ENCODE data around the gene CALML5. TPM values are rescaled to one million over a fixed set of nuclear protein-coding genes. Genes with fewer than 3 reads are reported as not detected.

CALML5 gene
- total RNA-seq: not detected

- no peaks in the 10 kb centered on the region for H3K9me3 Mint-ChIP-seq
These were observed at the start of gene CALML5 for GRCh38 chr10:5499493-5500140. TSS of gene CALML5 (minus strand) at chr10:5499570. CDS start at chr10:5499438, 132 bp downstream.

GRCh38 chr10:5547931-5548660 lies 48.7 kb upstream of the CALML5 start:
- ChIA-PET CTCF (interaction anchor here (0.9 to 2.2 kb wide), 8 partner anchors 9 to 106 kb away, joined by 3 to 9 read pairs (median 5); no protein-coding TSS in a partner anchor), POLR2A (no interaction called here)
- no peak for DNase-seq
- H3K27ac Mint-ChIP-seq: no peak overlapping the region
- H3K27me3 Mint-ChIP-seq: peaks cover 5% of the 10 kb centered on the region
- no peak overlapping the region for H3K4me3 Mint-ChIP-seq
- peaks cover 32% of the 10 kb centered on the region for H3K4me1 Mint-ChIP-seq
- no peaks in the 10 kb centered on the region for H3K36me3 Mint-ChIP-seq (ENCODE audit: low read depth)
- peaks cover 4% of the 10 kb centered on the region for H3K9me3 Mint-ChIP-seq

More at GRCh38 chr10:5499493-5500140, at the start of gene CALML5:
- ChIA-PET POLR2A (no interaction called here), CTCF (interaction anchor here (2.1 kb wide), 1 partner anchor 9 kb away, joined by 6 read pairs; no protein-coding TSS in a partner anchor)
- Mint-ChIP-seq H3K4me1 (no peaks in the 10 kb centered on the region), H3K27ac (no peak within 1 kb of the TSS), H3K4me3 (no peak within 1 kb of the TSS), H3K27me3 (peaks cover 9% of the 10 kb centered on the region), H3K36me3 (ENCODE audit: low read depth) (no peaks in the 10 kb centered on the region)
- DNase-seq: no peak

GRCh38 chr10:5547681-5547930 lies 48.2 kb upstream of the CALML5 start:
- POLR2A ChIA-PET: no interaction called here
- peaks cover 7% of the 10 kb centered on the region for H3K9me3 Mint-ChIP-seq
- CTCF ChIA-PET: interaction anchor here (1.5 to 1.7 kb wide), 2 partner anchors 8 to 12 kb away, joined by 5 to 6 read pairs; no protein-coding TSS in a partner anchor
- DNase-seq: no peak
- peaks cover 9% of the 10 kb centered on the region for H3K27me3 Mint-ChIP-seq
- no peak overlapping the region for H3K27ac Mint-ChIP-seq
- no peak overlapping the region for H3K4me3 Mint-ChIP-seq
- peaks cover 2% of the 10 kb centered on the region for H3K36me3 Mint-ChIP-seq (ENCODE audit: low read depth)
- peaks cover 27% of the 10 kb centered on the region for H3K4me1 Mint-ChIP-seq

GRCh38 chr10:5546891-5547680 lies 47.7 kb upstream of the CALML5 start:
- CTCF ChIA-PET: no interaction called here
- no peak for DNase-seq
- H3K9me3 Mint-ChIP-seq: peaks cover 7% of the 10 kb centered on the region
- peaks cover 9% of the 10 kb centered on the region for H3K27me3 Mint-ChIP-seq
- peaks cover 21% of the 10 kb centered on the region for H3K4me1 Mint-ChIP-seq
- POLR2A ChIA-PET: no interaction called here
- no peak overlapping the region for H3K4me3 Mint-ChIP-seq
- no peak overlapping the region for H3K27ac Mint-ChIP-seq
- peaks cover 4% of the 10 kb centered on the region for H3K36me3 Mint-ChIP-seq (ENCODE audit: low read depth)

- no peak overlapping the region for H3K4me3 Mint-ChIP-seq
- peaks cover 14% of the 10 kb centered on the region for H3K9me3 Mint-ChIP-seq
- peaks cover 11% of the 10 kb centered on the region for H3K27me3 Mint-ChIP-seq
- peaks cover 11% of the 10 kb centered on the region for H3K4me1 Mint-ChIP-seq
- peaks cover 6% of the 10 kb centered on the region for H3K36me3 Mint-ChIP-seq (ENCODE audit: low read depth)
- DNase-seq: no peak
- POLR2A ChIA-PET: no interaction called here
- CTCF ChIA-PET: no interaction called here
- H3K27ac Mint-ChIP-seq: no peak overlapping the region
These were observed 46.7 kb upstream of the CALML5 start for GRCh38 chr10:5545778-5546710.

GRCh38 chr10:5545426-5545777 lies 46.0 kb upstream of the CALML5 start:
- H3K4me3 Mint-ChIP-seq: no peak overlapping the region
- peaks cover 11% of the 10 kb centered on the region for H3K27me3 Mint-ChIP-seq
- peaks cover 9% of the 10 kb centered on the region for H3K36me3 Mint-ChIP-seq (ENCODE audit: low read depth)
- peaks cover 19% of the 10 kb centered on the region for H3K9me3 Mint-ChIP-seq
- DNase-seq: no peak
- CTCF ChIA-PET: no interaction called here
- peaks cover 5% of the 10 kb centered on the region for H3K4me1 Mint-ChIP-seq
- no peak overlapping the region for H3K27ac Mint-ChIP-seq
- POLR2A ChIA-PET: no interaction called here

GRCh38 chr10:5545011-5545410 lies 45.6 kb upstream of the CALML5 start:
- Mint-ChIP-seq H3K36me3 (ENCODE audit: low read depth) (peaks cover 9% of the 10 kb centered on the region), H3K9me3 (peaks cover 19% of the 10 kb centered on the region), H3K4me3 (no peak overlapping the region), H3K27me3 (peaks cover 11% of the 10 kb centered on the region), H3K4me1 (peaks cover under 1% of the 10 kb centered on the region), H3K27ac (no peak overlapping the region)
- ChIA-PET CTCF (no interaction called here), POLR2A (no interaction called here)
- DNase-seq: no peak

GRCh38 chr10:5544216-5544805 lies 44.9 kb upstream of the CALML5 start:
- Mint-ChIP-seq H3K27ac (no peak overlapping the region), H3K27me3 (peaks cover 11% of the 10 kb centered on the region), H3K4me3 (no peak overlapping the region), H3K9me3 (peaks cover 19% of the 10 kb centered on the region), H3K4me1 (no peaks in the 10 kb centered on the region), H3K36me3 (ENCODE audit: low read depth) (peaks cover 9% of the 10 kb centered on the region)
- ChIA-PET CTCF (no interaction called here), POLR2A (no interaction called here)
- no peak for DNase-seq

GRCh38 chr10:5543623-5544022 lies 44.3 kb upstream of the CALML5 start:
- ChIA-PET POLR2A (no interaction called here), CTCF (no interaction called here)
- DNase-seq: no peak
- peaks cover 11% of the 10 kb centered on the region for H3K27me3 Mint-ChIP-seq
- H3K36me3 Mint-ChIP-seq (ENCODE audit: low read depth): peaks cover 9% of the 10 kb centered on the region
- peaks cover 19% of the 10 kb centered on the region for H3K9me3 Mint-ChIP-seq
- no peak overlapping the region for H3K4me3 Mint-ChIP-seq
- no peaks in the 10 kb centered on the region for H3K4me1 Mint-ChIP-seq
- no peak overlapping the region for H3K27ac Mint-ChIP-seq

GRCh38 chr10:5542100-5542499 lies 42.7 kb upstream of the CALML5 start:
- Mint-ChIP-seq H3K36me3 (ENCODE audit: low read depth) (peaks cover 9% of the 10 kb centered on the region), H3K27ac (no peak overlapping the region), H3K27me3 (peaks cover 11% of the 10 kb centered on the region), H3K9me3 (peaks cover 19% of the 10 kb centered on the region), H3K4me1 (no peaks in the 10 kb centered on the region), H3K4me3 (no peak overlapping the region)
- DNase-seq: no peak
- ChIA-PET CTCF (no interaction called here), POLR2A (interaction anchor here (0.5 kb wide), 1 partner anchor 23 kb away, joined by 3 read pairs; no protein-coding TSS in a partner anchor)

GRCh38 chr10:5540891-5541290 lies 41.5 kb upstream of the CALML5 start:
- no peak overlapping the region for H3K4me3 Mint-ChIP-seq
- H3K27ac Mint-ChIP-seq: no peak overlapping the region
- CTCF ChIA-PET: no interaction called here
- POLR2A ChIA-PET: no interaction called here
- DNase-seq: no peak
- peaks cover 9% of the 10 kb centered on the region for H3K36me3 Mint-ChIP-seq (ENCODE audit: low read depth)
- H3K4me1 Mint-ChIP-seq: no peaks in the 10 kb centered on the region
- peaks cover 11% of the 10 kb centered on the region for H3K27me3 Mint-ChIP-seq
- peaks cover 19% of the 10 kb centered on the region for H3K9me3 Mint-ChIP-seq

GRCh38 chr10:5540080-5540479 lies 40.7 kb upstream of the CALML5 start:
- Mint-ChIP-seq H3K4me1 (no peaks in the 10 kb centered on the region), H3K27ac (no peak overlapping the region), H3K4me3 (no peak overlapping the region), H3K9me3 (peaks cover 19% of the 10 kb centered on the region), H3K36me3 (ENCODE audit: low read depth) (peaks cover 9% of the 10 kb centered on the region), H3K27me3 (peaks cover 11% of the 10 kb centered on the region)
- DNase-seq: no peak
- ChIA-PET CTCF (interaction anchor here (1.6 kb wide), 1 partner anchor 8 kb away, joined by 6 read pairs; no protein-coding TSS in a partner anchor), POLR2A (no interaction called here)
